ENCODE measurements around the gene NACC1.

GRCh38 chr19:13120031-13120430 lies 2.0 kb downstream of the NACC1 start:
- no peak for TF ChIP-seq PTBP1 (IDR thresholded peaks at IDR 0.05; ENCODE audit: low read depth, low read length, poor library complexity, severe bottlenecking)
- TF ChIP-seq YY1 (IDR thresholded peaks at IDR 0.05; ENCODE audit: insufficient read depth, insufficient replicate concordance, low read depth, low read length), result no peak
- no peak for TF ChIP-seq SMC3 (IDR thresholded peaks at IDR 0.05; ENCODE audit: low read length)
- no peak for TF ChIP-seq JUN (CRISPR knock-in tag; IDR thresholded peaks at IDR 0.05)
- TF ChIP-seq FOXO1 (CRISPR knock-in tag; IDR thresholded peaks at IDR 0.05), result no peak
- no peak for TF ChIP-seq POLR2AphosphoS5 (IDR thresholded peaks at IDR 0.05; ENCODE audit: low read depth, low read length)
- TF ChIP-seq MTA1 (CRISPR knock-in tag; IDR thresholded peaks at IDR 0.05; ENCODE audit: borderline replicate concordance), result no peak
- TF ChIP-seq PHB2 (IDR thresholded peaks at IDR 0.05; ENCODE audit: partially characterized antibody), result no peak
- TF ChIP-seq CEBPB (IDR thresholded peaks at IDR 0.05; ENCODE audit: borderline replicate concordance, low read depth, low read length), result no peak
- TF ChIP-seq ZNF597 (CRISPR knock-in tag; IDR thresholded peaks at IDR 0.05), result no peak
- no peak for TF ChIP-seq CTCF (CRISPR knock-in tag; IDR thresholded peaks at IDR 0.05)
- TF ChIP-seq UBTF (CRISPR knock-in tag; IDR thresholded peaks at IDR 0.05), result no peak
- TF ChIP-seq RAD21 (CRISPR knock-in tag; IDR thresholded peaks at IDR 0.05), result no peak
- no peak for TF ChIP-seq IRF1 (CRISPR knock-in tag; IDR thresholded peaks at IDR 0.05; ENCODE audit: low read depth)

All from HepG2 (cell line).